Activated CD4-positive, alpha-beta memory T cell treated with anti-CD3 and anti-CD28 coated beads for 36 hours (primary cell): ENCODE results near the gene PLD6. TPM values are rescaled to one million over a fixed set of nuclear protein-coding genes. Genes with fewer than 3 reads are reported as not detected.
A peak's percentile ranks its signal among the peaks of the same experiment; 100 is the strongest.
"Not testable (repeated sequence)": the region's sequence is repeated elsewhere in the genome, so short reads cannot be mapped to it uniquely, and the experiment has no call there.

Experiments used
- CTCF ChIA-PET: fragments of 350-600 bp; sonication (Branson Sonifier 250); formaldehyde crosslinking; loops from one replicate; lab custom pipeline; 2021; ENCODE audit warnings: antibody characterized with exemption, inconsistent platforms; lab: Charles Lee
- POLR2A ChIA-PET: fragments of 350-600 bp; sonication (Branson Sonifier 250); formaldehyde crosslinking; loops from one replicate; lab custom pipeline; 2021; ENCODE audit warnings: antibody characterized with exemption; lab: Charles Lee
- DNase-seq: peaks from one replicate; pipeline ENCODE4 v3.0.0-alpha.2; 2020
- H3K27ac Mint-ChIP-seq: one replicate; pipeline ENCODE4 v1.8.0; 2021; ENCODE audit warnings: mixed read lengths
- H3K27me3 Mint-ChIP-seq: one replicate; pipeline ENCODE4 v1.8.0; 2021; ENCODE audit warnings: mixed read lengths
- H3K36me3 Mint-ChIP-seq: one replicate; pipeline ENCODE4 v1.8.0; 2021; ENCODE audit warnings: mixed read lengths
- H3K4me1 Mint-ChIP-seq: one replicate; pipeline ENCODE4 v1.8.0; 2021; ENCODE audit warnings: low read depth, mixed read lengths
- H3K4me3 Mint-ChIP-seq: one replicate; pipeline ENCODE4 v1.8.0; 2021; ENCODE audit warnings: mild to moderate bottlenecking, mixed read lengths
- H3K9me3 Mint-ChIP-seq: one replicate; pipeline ENCODE4 v1.8.0; 2021; ENCODE audit warnings: mixed read lengths
- intact Hi-C: fragments of 100-400 bp; cut with micrococcal nuclease; formaldehyde crosslinking; loops from one replicate; pipeline ENCODE4 v1.15.1; 2023
- total RNA-seq, 2 experiments: library from RNA; stranded (reverse); gene quantifications; one replicate each; pipeline ENCODE4 v1.2.3, GENCODE V29; 2021

PLD6 gene
- 1 to 10 TPM; 9.3 to 9.4 TPM for total RNA-seq

GRCh38 chr17:17206124-17206912 is at the start of gene PLD6:
Gene PLD6, minus strand, starts transcription at chr17:17206333. Its CDS starts 47 bp downstream, at chr17:17206286.
- Mint-ChIP-seq H3K27ac (peak within 1 kb of the TSS; percentile 91), H3K4me3 (peak within 1 kb of the TSS; percentile 90), H3K4me1 (peaks cover 22% of the 10 kb centered on the region), H3K36me3 (peaks cover 20% of the 10 kb centered on the region), H3K27me3 (no peaks in the 10 kb centered on the region), H3K9me3 (no peaks in the 10 kb centered on the region)
- intact Hi-C loops = loop anchor here (1.0 to 5.0 kb wide), 4 partner anchors 27 to 204 kb away; partner anchors contain the start of genes FLCN and MPRIP
- peak; percentile 93 for DNase-seq
- ChIA-PET CTCF (interaction anchor here (1.0 to 1.7 kb wide), 2 partner anchors 25 to 65 kb away, joined by 3 to 9 read pairs; no protein-coding TSS in a partner anchor), POLR2A (interaction anchor here (1.3 kb wide), 1 partner anchor 75 kb away, joined by 4 read pairs; the partner anchor contains the start of gene COPS3)

DNA sequence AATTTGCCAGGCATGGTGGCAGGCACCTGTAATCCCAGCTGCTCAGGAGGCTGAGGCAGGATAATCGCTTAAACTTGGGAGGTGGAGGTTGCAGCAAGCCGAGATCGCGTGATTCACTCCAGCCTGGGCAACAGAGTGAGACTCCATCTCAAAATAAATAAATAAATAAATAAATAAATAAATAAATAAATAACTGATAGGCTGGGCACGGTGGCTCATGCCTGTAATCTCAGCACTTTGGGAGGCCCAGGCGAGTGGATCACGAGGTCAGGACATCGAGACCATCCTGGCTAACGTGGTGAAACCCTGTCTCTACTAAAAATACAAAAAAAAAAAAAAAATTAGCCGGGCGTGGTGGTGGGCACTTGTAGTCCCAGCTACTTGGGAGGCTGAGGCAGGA is 49.6 kb upstream of the PLD6 start:
- intact Hi-C loops, DNase-seq, H3K9me3 Mint-ChIP-seq, H3K4me3 Mint-ChIP-seq, POLR2A ChIA-PET, H3K27ac Mint-ChIP-seq, H3K4me1 Mint-ChIP-seq, H3K27me3 Mint-ChIP-seq: not testable (repeated sequence)
- CTCF ChIA-PET = interaction anchor here (0.7 to 1.8 kb wide), 2 partner anchors 113 to 174 kb away, joined by 4 to 5 read pairs; no protein-coding TSS in a partner anchor
- H3K36me3 Mint-ChIP-seq = peaks cover 42% of the 10 kb centered on the region

- Mint-ChIP-seq H3K4me3 (no peak overlapping the region), H3K4me1 (peaks cover 5% of the 10 kb centered on the region), H3K36me3 (peaks cover 35% of the 10 kb centered on the region), H3K27ac (no peak overlapping the region), H3K9me3 (no peaks in the 10 kb centered on the region), H3K27me3 (no peaks in the 10 kb centered on the region)
- CTCF ChIA-PET = interaction anchor here (1.0 to 1.4 kb wide), 2 partner anchors 19 to 112 kb away, joined by 3 to 5 read pairs; no protein-coding TSS in a partner anchor
- intact Hi-C loops = no loop called here
- DNase-seq = no peak
- POLR2A ChIA-PET = no interaction called here
These were observed 47.9 kb upstream of the PLD6 start for GRCh38 chr17:17254036-17254435.

DNA sequence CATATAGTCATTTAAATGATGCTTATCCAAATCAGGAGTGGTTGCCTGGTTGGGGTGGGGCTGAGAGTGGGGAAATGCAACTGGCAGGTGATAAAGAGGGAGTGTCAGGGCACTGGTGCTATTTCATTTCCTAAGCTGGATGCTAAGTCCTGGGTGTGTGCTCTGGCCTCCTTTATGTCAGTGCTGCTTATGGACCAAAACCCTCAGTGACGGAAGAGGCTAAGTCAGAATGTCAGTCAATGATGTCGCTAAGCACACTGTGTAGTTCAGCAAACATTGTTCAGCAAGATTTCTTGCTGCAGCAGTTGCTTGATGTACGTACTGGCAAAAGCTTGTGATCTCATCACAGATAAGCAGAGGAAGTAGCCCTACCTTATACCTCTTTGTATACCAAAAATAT is 47.3 kb upstream of the PLD6 start:
- no peaks in the 10 kb centered on the region for H3K27me3 Mint-ChIP-seq
- peaks cover 33% of the 10 kb centered on the region for H3K36me3 Mint-ChIP-seq
- no peak for DNase-seq
- intact Hi-C loops = no loop called here
- no peaks in the 10 kb centered on the region for H3K9me3 Mint-ChIP-seq
- ChIA-PET POLR2A (interaction anchor here (0.5 kb wide), 1 partner anchor 8 kb away, joined by 3 read pairs; no protein-coding TSS in a partner anchor), CTCF (interaction anchor here (1.0 to 1.4 kb wide), 2 partner anchors 19 to 111 kb away, joined by 3 to 5 read pairs; no protein-coding TSS in a partner anchor)
- peak overlapping the region; percentile 55 for H3K27ac Mint-ChIP-seq
- no peak overlapping the region for H3K4me3 Mint-ChIP-seq
- peaks cover 5% of the 10 kb centered on the region for H3K4me1 Mint-ChIP-seq

GRCh38 chr17:17252149-17252661 is 46.1 kb upstream of the PLD6 start:
- Mint-ChIP-seq H3K27me3 (no peaks in the 10 kb centered on the region), H3K4me3 (no peak overlapping the region), H3K27ac (no peak overlapping the region), H3K36me3 (peaks cover 37% of the 10 kb centered on the region), H3K4me1 (peaks cover 5% of the 10 kb centered on the region), H3K9me3 (no peaks in the 10 kb centered on the region)
- intact Hi-C loops = no loop called here
- ChIA-PET POLR2A (no interaction called here), CTCF (no interaction called here)
- DNase-seq = no peak

DNA sequence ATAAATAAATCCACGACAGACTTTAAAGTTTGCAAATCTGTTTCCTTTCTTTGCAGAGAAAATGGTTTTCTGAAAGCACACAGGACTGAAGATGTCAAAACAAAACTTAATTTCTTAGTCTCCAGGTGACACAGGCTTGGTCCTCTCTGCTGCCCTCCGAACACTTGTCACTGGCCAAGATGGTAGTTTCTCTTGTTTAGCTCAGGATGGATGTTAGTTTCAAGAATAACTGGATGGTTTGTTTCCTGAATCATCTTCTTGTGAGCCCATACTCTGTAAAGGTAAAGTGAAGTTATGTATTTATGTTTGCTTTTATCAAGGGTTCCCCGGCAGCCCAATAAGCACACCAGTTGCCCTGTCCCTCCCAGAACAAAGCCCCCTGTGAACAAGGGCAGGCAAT is 40.7 kb upstream of the PLD6 start:
- DNase-seq = no peak
- Mint-ChIP-seq H3K36me3 (peaks cover 17% of the 10 kb centered on the region), H3K27ac (no peak overlapping the region), H3K4me1 (no peaks in the 10 kb centered on the region), H3K27me3 (no peaks in the 10 kb centered on the region), H3K9me3 (no peaks in the 10 kb centered on the region), H3K4me3 (no peak overlapping the region)
- ChIA-PET POLR2A (no interaction called here), CTCF (interaction anchor here (0.6 kb wide), 1 partner anchor 661 kb away, joined by 3 read pairs; no protein-coding TSS in a partner anchor)
- intact Hi-C loops = no loop called here

DNA sequence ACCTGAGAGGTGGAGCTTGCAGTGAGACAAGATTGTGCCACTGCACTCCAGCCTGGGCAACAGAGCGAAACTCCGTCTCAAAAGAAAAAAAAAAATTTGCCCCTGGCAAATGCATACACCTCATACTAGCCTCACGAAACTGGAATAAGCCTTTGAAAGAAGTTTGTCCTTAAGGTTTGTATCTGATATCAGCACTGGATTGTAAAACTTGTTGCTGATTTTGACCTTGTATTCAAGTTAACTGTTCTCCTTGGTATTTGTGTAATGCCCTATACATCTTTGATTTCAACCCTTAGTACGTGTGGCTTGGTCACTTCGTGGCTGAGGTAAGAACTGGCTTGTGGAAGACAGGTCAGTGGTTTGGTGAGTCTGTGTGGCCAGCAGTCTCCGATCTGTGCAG is 37.0 kb upstream of the PLD6 start:
- Mint-ChIP-seq H3K4me1 (peaks cover 17% of the 10 kb centered on the region), H3K27me3 (no peaks in the 10 kb centered on the region), H3K4me3 (no peak overlapping the region), H3K36me3 (peaks cover 11% of the 10 kb centered on the region), H3K27ac (no peak overlapping the region), H3K9me3 (no peaks in the 10 kb centered on the region)
- POLR2A ChIA-PET = no interaction called here
- CTCF ChIA-PET = no interaction called here
- intact Hi-C loops = no loop called here
- no peak for DNase-seq

- ChIA-PET POLR2A (no interaction called here), CTCF (no interaction called here)
- Mint-ChIP-seq H3K4me1 (peaks cover 20% of the 10 kb centered on the region), H3K27me3 (no peaks in the 10 kb centered on the region), H3K36me3 (peaks cover 4% of the 10 kb centered on the region), H3K27ac (no peak overlapping the region), H3K4me3 (no peak overlapping the region), H3K9me3 (no peaks in the 10 kb centered on the region)
- no peak for DNase-seq
- intact Hi-C loops = no loop called here
These were observed 36.1 kb upstream of the PLD6 start for GRCh38 chr17:17242246-17242645.

DNA sequence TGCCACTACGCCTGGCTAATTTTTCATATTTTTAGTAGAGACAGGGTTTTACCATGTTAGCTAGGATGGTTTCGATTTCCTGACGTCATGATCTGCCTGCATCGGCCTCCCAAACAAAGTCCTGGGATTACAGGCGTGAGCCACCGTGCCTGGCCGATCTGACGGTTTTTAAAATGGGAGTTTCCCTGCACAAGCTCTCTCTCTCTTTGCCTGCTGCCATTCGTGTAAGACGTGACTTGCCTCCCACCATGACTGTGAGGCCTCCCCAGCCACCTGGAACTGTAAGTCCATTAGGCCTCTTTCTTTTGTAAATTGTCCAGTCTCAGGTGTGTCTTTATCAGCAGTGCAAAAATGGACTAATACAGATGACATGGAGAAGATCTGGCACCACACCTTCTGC is 35.5 kb upstream of the PLD6 start:
- no peak overlapping the region for H3K27ac Mint-ChIP-seq

GRCh38 chr17:17239832-17240231 is 33.7 kb upstream of the PLD6 start:
- CTCF ChIA-PET = interaction anchor here (1.0 kb wide), 1 partner anchor 98 kb away, joined by 3 read pairs; no protein-coding TSS in a partner anchor
- intact Hi-C loops = no loop called here
- POLR2A ChIA-PET = no interaction called here
- no peak overlapping the region for H3K27ac Mint-ChIP-seq
- no peak overlapping the region for H3K4me3 Mint-ChIP-seq
- H3K4me1 Mint-ChIP-seq = peaks cover 36% of the 10 kb centered on the region
- no peaks in the 10 kb centered on the region for H3K9me3 Mint-ChIP-seq
- H3K36me3 Mint-ChIP-seq = no peaks in the 10 kb centered on the region
- H3K27me3 Mint-ChIP-seq = no peaks in the 10 kb centered on the region
- DNase-seq = no peak

More for the DNA sequence above, 35.5 kb upstream of the PLD6 start:
- Mint-ChIP-seq H3K4me1 (peaks cover 20% of the 10 kb centered on the region), H3K27me3 (no peaks in the 10 kb centered on the region), H3K4me3 (no peak overlapping the region), H3K36me3 (no peaks in the 10 kb centered on the region), H3K9me3 (no peaks in the 10 kb centered on the region)
- intact Hi-C loops = no loop called here
- DNase-seq = no peak
- CTCF ChIA-PET = no interaction called here
- POLR2A ChIA-PET = no interaction called here

DNA sequence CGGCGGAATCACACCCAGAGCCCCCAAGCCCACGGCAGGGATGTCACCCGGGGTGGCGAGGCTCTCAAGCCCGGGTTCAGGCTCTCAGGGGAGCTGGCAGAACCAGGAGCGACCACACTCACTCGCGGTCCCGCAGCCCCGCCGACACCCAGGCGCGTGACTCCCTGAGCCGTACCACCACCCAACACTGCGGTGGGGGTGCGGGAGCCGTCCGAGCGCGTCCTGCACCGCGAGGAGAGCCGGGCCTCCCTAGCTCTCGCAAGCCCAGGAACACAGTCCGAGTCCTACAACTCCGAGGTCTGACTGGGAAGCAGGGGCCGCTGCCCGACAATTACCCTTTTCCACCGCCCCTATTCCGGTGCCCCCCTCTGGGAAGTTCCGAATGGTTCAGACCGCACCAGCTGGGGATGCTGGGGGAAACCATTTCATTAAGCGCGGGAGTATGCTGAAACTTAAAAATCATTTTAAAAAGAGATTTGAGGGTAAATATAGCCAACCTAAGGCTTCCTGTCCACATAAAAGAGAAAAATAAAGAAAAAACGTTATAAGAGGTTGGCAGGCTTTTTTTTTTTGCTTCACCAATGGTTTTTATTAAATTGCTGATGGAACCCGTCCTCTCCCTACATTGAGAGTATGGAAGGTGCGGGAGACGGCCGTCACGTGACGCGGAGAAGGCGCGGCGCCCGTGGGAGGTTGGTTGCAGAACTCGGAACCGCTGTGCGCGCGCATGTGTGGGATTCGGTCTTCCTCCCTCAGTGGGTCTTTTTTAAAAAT is 31.1 kb upstream of the PLD6 start, which contains the start of gene FLCN:
FLCN (minus strand) TSS at position 143 of the 774 bp plus-strand sequence. CDS start 9,031 bp downstream, outside the sequence.
- peak within 1 kb of the TSS; percentile 94 for H3K27ac Mint-ChIP-seq
- H3K4me1 Mint-ChIP-seq = peaks cover 36% of the 10 kb centered on the region
- peaks cover 5% of the 10 kb centered on the region for H3K36me3 Mint-ChIP-seq
- DNase-seq = peak; percentile 92
- ChIA-PET CTCF (interaction anchor here (0.9 to 1.7 kb wide), 3 partner anchors 96 to 237 kb away, joined by 3 to 7 read pairs (median 4); no protein-coding TSS in a partner anchor), POLR2A (interaction anchor here (0.8 to 1.0 kb wide), 3 partner anchors 43 to 195 kb away, joined by 3 to 5 read pairs (median 4); partner anchors contain the start of gene COPS3)
- H3K4me3 Mint-ChIP-seq = peak within 1 kb of the TSS; percentile 97
- H3K27me3 Mint-ChIP-seq = no peaks in the 10 kb centered on the region
- intact Hi-C loops = loop anchor here (1.0 to 2.0 kb wide), 3 partner anchors 30 to 58 kb away; partner anchors contain the start of genes COPS3 and PLD6
- H3K9me3 Mint-ChIP-seq = no peaks in the 10 kb centered on the region
